HG03064 (cell line): ENCODE data around the gene CADPS.

Experiments
- ATAC-seq: cut with Tn5 transposase; IDR thresholded peaks from one replicate; pipeline ENCODE4 v1.9.1; 2021; ENCODE audit warnings: low read depth; ENCODE audit not compliant: unreplicated experiment

Gene CADPS

GRCh38 chr3:62700357-62700756 lies 174.9 kb downstream of the CADPS start:
- ATAC-seq: no peak

DNA sequence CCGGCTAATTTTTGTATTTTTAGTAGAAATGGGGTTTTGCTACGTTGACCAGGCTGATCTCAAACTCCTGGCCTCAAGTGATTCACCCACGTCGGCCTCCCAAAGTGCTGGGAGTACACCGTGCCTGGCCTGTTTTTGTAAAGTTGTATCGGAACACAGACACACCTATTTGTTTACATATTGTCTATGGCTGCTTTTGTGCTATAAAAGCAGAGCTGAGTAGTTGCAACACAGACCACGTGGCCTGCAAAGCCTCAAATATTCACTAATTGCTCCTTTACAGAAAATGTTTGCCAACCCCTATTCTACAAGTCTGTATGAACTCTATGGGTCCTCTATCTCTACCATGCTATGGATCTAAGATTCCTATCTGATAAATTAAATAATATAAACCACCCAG lies 175.5 kb downstream of the CADPS start:
- no peak for ATAC-seq

DNA sequence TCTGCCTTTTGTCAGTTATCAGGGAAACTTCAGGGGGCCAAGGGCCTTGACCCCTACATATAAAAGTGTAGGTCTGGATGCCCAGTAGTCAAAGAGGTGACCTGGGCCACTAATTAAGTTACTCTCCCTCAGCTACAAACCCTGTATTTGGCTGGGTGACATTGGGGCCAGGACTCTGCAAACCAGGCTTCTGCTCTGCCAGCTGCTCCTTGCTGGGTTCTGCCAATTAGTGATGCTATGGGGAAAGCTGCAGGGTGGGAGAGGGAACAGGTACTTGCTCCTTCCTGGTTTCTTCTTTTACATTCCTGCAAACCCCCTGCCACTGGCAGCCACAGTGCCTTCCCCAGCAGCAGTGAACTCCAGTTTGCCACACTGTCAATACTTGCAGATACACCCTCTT lies 179.2 kb downstream of the CADPS start:
- no peak for ATAC-seq

DNA sequence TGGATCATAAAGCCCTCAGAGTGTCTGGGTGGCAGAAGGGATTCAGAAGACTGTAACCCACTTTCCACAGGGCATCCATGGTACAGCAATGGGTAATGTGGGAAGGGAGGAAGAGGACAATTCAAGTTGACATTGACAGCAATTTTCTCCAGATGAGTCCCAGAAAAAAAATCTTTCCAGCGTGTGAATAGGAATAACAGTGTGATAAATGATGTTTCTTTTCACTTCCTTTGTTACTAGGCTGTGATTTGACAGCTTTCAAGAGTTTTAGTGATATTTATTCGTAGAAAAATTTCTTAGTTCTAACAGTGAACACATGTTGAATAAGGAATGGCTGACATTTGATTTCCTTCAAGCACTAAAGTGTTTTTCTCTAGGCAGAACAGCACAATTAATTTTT lies 186.4 kb downstream of the CADPS start:
- no peak for ATAC-seq

DNA sequence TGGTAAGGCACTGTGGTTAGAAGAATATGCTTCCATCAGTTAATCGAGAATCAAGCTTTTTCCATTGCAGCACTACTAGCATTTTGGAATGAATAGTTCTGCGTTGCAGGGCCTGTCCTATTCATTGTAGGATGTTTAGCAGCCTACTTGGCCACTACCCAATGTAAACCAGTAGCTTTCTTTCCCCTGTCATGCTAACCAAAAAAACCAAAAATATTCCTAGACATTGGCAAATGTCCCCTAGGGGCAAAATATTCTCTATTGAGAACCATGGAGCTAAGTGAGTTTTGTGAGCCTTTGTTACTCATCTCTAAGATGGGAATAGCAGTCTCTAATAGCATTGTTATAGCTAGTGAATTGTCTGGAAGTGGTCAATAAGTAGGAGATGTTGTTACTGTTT lies 187.2 kb downstream of the CADPS start:
- ATAC-seq: no peak

DNA sequence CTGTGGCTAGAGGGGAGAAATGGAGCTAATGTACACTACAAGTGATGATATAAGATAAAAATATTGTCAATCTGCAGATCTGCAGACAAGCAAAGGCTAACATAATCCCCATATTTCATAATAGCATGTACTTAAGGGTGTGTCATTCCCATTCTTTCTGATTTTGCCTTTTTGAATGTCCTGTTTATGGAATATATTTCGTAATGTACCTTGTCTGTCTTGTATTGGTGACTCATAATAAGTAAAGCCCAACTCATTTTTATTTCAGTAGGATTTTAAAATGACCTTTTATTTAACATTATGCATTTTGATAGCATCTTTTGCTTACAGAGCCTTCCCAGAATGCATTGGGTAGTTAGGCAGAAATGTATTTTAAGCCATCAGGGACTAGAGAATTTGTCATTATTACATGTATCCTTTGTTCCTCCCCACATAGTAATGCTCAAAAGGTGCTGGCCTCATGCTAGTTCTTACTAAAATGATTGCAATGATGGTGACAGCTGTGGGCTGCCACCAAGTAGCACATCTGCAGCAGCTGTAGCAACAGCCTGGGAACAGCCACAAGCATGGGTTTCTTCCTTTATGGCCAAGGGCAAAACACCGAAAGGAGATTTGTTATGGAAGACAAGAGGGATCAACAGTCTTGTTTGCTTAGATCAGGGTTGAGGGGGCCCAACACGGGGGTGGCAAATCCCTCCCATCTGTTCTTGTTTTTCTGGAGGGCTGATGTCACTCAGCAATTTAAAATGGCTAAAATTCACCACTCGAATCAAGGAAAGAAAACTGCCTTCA lies 188.5 kb downstream of the CADPS start:
- no peak for ATAC-seq

- ATAC-seq: no peak
Observed at GRCh38 chr3:62682826-62683225, 192.4 kb downstream of the CADPS start.

DNA sequence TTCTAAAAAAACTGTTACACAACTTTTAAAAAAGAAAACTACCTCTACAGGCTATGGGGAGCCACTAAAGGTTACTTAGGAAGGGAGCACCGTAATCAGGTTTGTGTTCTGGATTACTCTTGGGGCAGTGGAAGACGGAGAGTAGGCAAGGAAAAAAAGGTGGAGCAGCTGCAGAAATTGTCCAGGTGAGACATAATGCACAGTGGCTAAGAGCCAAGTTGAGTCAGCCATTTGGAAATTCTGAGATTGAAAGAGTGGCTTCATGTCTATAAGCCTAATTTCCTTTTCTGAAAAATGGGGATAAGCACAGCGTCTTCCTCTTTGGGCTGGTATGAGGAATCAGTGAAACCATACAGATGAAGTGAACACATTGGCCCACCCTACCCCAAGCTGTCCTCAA lies 195.2 kb downstream of the CADPS start:
- ATAC-seq: no peak

DNA sequence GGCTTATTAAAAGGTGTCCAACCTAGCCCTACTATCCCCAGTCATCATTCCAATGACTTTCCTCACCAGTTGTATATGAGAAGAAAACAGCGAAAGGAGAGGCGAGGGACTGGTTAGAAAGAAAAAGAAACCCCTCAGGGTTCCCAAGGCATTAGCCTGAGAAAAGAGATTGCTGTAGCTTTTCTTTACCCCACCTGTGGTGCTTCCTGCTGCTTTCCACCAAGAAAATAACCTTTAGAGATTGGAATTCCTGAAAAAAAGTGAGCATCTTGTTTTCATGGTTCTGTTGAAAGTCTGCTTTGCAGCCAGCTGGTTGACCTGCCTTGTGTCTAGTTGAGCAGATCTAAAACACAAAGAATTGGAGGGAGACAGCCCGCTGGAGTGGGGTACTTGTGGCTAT lies 196.4 kb downstream of the CADPS start:
- no peak for ATAC-seq

GRCh38 chr3:62677926-62678325 lies 197.3 kb downstream of the CADPS start:
- ATAC-seq: no peak

DNA sequence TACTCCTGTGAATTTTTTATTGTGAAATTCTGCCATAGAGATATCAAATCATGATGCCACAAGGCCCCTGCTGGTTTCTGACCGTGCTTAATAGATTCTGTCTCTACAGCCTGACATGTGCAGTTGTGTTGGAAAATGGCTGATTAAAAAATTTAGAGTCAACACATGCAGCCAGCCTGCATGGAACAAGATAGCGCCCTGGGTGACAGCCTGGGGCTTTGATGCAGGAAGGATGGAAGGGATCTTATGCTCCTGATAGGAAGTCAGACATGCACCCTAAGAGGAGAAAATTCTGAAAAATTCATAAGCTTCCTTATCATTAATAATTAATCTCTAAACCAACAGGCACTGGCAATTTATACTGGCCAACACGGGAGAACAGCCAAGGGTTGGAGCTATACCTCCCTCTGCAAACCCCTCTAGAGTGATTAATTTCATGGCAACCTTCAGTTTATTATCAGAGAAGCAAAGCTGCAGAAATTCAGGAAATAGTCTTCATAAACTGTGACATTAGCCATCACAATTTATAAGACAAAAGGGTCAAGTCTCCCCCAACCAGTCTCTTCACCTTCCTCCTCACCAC lies 198.4 kb downstream of the CADPS start:
- ATAC-seq: no peak

- no peak for ATAC-seq
Observed at GRCh38 chr3:62675492-62675891, 199.7 kb downstream of the CADPS start.

- ATAC-seq: no peak
Observed at GRCh38 chr3:62672988-62673313, 202.3 kb downstream of the CADPS start.

GRCh38 chr3:62672270-62672987 lies 202.8 kb downstream of the CADPS start:
- no peak for ATAC-seq

DNA sequence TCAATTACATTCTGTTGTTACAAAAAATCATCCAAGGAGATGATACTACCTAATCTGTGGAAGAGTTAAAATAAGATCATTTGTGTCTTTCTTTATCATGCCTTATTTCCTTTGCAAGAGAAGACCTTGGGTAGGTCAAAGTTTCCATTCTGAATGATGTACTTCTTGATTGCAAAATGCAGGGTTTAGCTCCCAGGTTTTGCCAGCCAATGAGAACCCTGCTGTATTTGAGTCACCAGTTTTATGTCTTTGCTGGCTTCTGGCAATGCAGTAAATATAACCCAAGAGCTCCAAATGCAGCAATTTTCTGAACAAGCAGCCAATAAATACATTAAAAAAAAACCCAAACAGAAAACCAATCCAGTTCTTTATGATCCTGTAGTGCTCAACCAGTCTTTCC lies 204.9 kb downstream of the CADPS start:
- ATAC-seq: no peak

GRCh38 chr3:62669161-62669560 lies 206.1 kb downstream of the CADPS start:
- ATAC-seq: no peak

DNA sequence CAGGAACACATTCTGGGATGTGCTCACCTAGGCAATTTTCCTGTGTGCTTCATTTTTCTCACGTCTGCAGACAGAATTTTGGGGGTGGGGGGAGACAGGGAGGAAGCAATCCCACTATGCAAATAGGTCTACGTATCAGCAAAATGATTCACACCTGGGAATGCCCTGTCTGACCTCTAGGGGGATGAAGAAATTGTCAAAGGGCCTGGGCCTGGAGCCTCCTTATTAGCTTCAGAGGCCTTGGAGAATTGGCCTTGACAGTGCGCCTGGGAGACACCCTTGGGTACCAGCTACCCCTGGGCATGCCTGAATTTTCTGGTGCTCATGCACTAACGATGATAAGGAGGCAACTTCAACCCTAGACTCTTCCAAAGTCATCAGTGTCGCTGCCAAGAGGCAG lies 207.5 kb downstream of the CADPS start:
- no peak for ATAC-seq

DNA sequence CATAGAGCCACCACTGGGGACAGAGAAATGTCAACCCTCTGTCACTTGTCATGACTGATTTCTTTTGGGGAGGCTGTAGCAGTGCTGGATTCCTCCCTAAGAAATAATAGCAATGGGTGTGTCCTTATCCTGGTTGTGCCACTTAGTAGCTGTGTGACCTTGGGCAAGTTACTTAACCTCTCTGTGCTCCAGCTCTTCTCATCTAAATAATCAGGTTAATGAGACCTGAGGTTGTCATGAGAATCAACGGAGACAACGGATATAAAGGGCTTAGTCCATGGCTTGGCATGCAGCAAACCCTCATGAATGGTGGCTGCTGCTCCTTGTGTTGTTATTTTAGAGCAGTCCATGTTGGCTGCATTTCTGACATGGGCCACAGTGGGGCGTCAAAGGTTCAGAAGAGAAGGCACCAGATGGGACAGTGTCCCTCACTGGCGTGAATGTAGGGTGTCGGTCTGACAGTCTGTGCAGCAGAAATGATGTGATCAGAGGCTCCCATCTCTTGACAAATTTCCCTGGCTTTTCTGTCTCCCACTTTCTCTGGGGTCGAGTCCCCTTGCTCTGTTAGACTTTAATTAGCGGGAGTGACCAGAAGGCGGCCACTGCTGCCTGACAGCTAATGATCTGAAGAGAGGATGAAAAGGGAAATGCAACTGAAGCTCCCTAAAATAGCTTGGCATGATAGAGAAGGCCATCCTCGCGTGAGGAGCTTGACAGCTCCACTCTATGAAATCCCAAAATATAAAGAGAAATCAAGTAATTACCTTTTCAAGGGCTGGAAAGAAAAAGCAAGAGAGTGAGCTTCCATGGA lies 209.4 kb downstream of the CADPS start:
- peak; percentile 80 for ATAC-seq

- no peak for ATAC-seq
Observed at GRCh38 chr3:62662677-62663076, 212.5 kb downstream of the CADPS start.

DNA sequence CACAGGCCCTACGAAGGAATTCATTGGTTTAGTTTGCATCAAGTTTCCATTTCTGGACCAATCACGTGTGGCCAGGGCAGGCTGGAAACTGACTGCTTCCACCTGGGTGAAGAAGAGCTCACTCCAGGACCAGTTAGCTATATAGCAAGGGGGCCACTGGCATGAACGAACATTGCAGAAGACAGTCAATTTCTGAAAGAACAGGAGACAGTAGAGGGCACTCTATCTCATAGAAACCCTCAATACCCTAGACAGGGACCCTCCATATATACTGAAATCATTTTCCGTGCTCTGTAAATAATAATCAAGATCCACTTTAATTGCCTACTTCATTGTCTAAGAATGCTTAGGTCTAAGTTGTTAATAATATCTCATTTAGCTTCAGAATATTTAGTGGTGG lies 215.6 kb downstream of the CADPS start:
- no peak for ATAC-seq

DNA sequence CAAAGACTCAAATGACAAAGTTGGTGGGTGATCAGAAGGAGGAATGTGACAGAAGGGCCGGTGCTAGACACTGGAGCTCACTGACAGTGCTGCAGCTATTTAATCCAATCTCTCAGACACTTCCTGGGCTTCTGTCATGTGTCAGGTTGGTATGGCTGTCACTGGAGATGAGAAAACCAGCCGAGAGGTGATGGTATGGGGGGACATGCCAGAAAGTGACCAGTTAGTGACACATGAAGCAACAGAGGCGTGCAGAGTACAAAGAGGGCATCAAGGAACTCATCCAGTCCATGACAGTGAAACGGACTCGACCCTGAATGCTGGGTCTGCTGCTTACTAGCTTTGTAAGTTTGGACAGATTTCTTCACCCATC lies 219.5 kb downstream of the CADPS start:
- no peak for ATAC-seq
